ENCODE data around the gene TMPRSS2.

TMPRSS2 gene

DNA sequence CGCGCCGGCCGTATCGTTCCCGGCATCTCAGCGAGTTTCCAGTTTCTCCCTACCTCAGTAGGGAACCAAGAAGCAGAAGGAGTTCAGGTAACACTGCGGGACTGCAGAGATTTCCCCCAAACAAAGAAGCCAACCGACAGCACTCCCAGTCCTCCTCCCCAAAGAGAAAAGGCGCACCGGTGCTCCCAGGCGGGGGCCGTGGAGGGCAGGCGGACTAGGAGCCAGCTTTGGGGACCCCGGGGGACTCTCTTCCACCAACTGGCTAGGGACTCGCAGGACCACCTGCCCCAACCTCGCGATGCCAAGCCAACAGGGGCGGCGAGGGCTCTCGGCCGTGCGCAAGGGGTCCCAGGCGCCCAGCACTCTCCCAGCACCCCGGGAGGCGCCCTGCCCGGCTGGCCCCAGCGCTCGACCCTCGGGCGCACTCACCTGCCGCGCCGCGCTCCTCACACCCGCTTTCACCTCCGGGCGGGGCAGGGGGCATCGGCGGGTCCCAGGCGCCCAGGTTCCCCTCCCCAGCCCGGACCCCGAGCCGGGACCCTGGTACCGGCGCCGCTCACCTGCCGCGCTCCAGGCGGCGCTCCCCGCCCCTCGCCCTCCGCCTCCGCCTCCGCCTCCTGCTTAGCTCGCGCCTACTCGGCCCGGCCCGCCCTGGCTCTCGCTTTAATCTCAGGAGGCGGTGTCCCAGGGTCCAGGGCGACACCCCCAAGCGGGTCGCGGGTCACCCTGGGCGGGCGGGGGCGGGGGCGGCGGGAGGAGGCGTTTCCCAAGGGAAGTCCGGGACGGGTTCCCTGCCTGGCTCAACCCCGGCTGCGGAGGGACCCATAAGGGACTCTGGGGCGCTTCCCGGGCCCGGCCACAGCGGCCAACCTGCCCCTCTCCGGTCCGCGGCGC lies at the start of gene TMPRSS2:
Gene TMPRSS2 (minus strand): TSS at position 638 of the 894 bp plus-strand sequence. CDS start 10,025 bp downstream, outside the sequence.
- ATAC-seq = no peak; the same call in 2 of the 3 replicates
- TF ChIP-seq PPARA (CRISPR knock-in tag; IDR thresholded peaks at IDR 0.05; ENCODE audit: borderline replicate concordance) (no peak), OSR1 (CRISPR knock-in tag; IDR thresholded peaks at IDR 0.05) (no peak), SNAI2 (CRISPR knock-in tag; IDR thresholded peaks at IDR 0.05) (no peak), ZNF8 (CRISPR knock-in tag; IDR thresholded peaks at IDR 0.05) (no peak), ZFP30 (CRISPR knock-in tag; IDR thresholded peaks at IDR 0.05) (no peak), TOX (CRISPR knock-in tag; IDR thresholded peaks at IDR 0.05; ENCODE audit: borderline replicate concordance) (no peak), RARB (CRISPR knock-in tag; IDR thresholded peaks at IDR 0.05) (no peak), TCF4 (CRISPR knock-in tag; IDR thresholded peaks at IDR 0.05; ENCODE audit: borderline replicate concordance) (no peak), ARNTL (CRISPR knock-in tag; IDR thresholded peaks at IDR 0.05; ENCODE audit: borderline replicate concordance, low read depth) (no peak), ZFP3 (CRISPR knock-in tag; IDR thresholded peaks at IDR 0.05) (no peak), GLIS3 (CRISPR knock-in tag; IDR thresholded peaks at IDR 0.05) (no peak), ESRRG (CRISPR knock-in tag; IDR thresholded peaks at IDR 0.05) (no peak), ZC3H10 (CRISPR knock-in tag; IDR thresholded peaks at IDR 0.05) (no peak), ZNF70 (CRISPR knock-in tag; IDR thresholded peaks at IDR 0.05) (no peak), ZNF565 (CRISPR knock-in tag; conservative IDR thresholded peaks at IDR 0.05; ENCODE audit: low read depth) (no peak)
- TF ChIP-seq, protein P1, sequence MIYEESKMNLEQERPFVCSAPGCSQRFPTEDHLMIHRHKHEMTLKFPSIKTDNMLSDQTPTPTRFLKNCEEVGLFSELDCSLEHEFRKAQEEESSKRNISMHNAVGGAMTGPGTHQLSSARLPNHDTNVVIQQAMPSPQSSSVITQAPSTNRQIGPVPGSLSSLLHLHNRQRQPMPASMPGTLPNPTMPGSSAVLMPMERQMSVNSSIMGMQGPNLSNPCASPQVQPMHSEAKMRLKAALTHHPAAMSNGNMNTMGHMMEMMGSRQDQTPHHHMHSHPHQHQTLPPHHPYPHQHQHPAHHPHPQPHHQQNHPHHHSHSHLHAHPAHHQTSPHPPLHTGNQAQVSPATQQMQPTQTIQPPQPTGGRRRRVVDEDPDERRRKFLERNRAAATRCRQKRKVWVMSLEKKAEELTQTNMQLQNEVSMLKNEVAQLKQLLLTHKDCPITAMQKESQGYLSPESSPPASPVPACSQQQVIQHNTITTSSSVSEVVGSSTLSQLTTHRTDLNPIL (CRISPR knock-in tag; IDR thresholded peaks at IDR 0.05; ENCODE audit: low read depth) = no peak
- TF ChIP-seq, protein P2, sequence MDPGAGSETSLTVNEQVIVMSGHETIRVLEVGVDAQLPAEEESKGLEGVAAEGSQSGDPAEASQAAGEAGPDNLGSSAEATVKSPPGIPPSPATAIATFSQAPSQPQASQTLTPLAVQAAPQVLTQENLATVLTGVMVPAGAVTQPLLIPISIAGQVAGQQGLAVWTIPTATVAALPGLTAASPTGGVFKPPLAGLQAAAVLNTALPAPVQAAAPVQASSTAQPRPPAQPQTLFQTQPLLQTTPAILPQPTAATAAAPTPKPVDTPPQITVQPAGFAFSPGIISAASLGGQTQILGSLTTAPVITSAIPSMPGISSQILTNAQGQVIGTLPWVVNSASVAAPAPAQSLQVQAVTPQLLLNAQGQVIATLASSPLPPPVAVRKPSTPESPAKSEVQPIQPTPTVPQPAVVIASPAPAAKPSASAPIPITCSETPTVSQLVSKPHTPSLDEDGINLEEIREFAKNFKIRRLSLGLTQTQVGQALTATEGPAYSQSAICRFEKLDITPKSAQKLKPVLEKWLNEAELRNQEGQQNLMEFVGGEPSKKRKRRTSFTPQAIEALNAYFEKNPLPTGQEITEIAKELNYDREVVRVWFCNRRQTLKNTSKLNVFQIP (CRISPR knock-in tag; IDR thresholded peaks at IDR 0.05; ENCODE audit: borderline replicate concordance, low read depth) = no peak
- TF ChIP-seq, protein P3, sequence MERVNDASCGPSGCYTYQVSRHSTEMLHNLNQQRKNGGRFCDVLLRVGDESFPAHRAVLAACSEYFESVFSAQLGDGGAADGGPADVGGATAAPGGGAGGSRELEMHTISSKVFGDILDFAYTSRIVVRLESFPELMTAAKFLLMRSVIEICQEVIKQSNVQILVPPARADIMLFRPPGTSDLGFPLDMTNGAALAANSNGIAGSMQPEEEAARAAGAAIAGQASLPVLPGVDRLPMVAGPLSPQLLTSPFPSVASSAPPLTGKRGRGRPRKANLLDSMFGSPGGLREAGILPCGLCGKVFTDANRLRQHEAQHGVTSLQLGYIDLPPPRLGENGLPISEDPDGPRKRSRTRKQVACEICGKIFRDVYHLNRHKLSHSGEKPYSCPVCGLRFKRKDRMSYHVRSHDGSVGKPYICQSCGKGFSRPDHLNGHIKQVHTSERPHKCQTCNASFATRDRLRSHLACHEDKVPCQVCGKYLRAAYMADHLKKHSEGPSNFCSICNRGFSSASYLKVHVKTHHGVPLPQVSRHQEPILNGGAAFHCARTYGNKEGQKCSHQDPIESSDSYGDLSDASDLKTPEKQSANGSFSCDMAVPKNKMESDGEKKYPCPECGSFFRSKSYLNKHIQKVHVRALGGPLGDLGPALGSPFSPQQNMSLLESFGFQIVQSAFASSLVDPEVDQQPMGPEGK (CRISPR knock-in tag; IDR thresholded peaks at IDR 0.05; ENCODE audit: borderline replicate concordance) = no peak
- TF ChIP-seq, protein P4, sequence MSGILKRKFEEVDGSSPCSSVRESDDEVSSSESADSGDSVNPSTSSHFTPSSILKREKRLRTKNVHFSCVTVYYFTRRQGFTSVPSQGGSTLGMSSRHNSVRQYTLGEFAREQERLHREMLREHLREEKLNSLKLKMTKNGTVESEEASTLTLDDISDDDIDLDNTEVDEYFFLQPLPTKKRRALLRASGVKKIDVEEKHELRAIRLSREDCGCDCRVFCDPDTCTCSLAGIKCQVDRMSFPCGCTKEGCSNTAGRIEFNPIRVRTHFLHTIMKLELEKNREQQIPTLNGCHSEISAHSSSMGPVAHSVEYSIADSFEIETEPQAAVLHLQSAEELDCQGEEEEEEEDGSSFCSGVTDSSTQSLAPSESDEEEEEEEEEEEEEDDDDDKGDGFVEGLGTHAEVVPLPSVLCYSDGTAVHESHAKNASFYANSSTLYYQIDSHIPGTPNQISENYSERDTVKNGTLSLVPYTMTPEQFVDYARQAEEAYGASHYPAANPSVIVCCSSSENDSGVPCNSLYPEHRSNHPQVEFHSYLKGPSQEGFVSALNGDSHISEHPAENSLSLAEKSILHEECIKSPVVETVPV (CRISPR knock-in tag; IDR thresholded peaks at IDR 0.05) = no peak
- TF ChIP-seq, protein P5, sequence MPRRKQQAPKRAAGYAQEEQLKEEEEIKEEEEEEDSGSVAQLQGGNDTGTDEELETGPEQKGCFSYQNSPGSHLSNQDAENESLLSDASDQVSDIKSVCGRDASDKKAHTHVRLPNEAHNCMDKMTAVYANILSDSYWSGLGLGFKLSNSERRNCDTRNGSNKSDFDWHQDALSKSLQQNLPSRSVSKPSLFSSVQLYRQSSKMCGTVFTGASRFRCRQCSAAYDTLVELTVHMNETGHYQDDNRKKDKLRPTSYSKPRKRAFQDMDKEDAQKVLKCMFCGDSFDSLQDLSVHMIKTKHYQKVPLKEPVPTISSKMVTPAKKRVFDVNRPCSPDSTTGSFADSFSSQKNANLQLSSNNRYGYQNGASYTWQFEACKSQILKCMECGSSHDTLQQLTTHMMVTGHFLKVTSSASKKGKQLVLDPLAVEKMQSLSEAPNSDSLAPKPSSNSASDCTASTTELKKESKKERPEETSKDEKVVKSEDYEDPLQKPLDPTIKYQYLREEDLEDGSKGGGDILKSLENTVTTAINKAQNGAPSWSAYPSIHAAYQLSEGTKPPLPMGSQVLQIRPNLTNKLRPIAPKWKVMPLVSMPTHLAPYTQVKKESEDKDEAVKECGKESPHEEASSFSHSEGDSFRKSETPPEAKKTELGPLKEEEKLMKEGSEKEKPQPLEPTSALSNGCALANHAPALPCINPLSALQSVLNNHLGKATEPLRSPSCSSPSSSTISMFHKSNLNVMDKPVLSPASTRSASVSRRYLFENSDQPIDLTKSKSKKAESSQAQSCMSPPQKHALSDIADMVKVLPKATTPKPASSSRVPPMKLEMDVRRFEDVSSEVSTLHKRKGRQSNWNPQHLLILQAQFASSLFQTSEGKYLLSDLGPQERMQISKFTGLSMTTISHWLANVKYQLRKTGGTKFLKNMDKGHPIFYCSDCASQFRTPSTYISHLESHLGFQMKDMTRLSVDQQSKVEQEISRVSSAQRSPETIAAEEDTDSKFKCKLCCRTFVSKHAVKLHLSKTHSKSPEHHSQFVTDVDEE (CRISPR knock-in tag; IDR thresholded peaks at IDR 0.05) = no peak

DNA sequence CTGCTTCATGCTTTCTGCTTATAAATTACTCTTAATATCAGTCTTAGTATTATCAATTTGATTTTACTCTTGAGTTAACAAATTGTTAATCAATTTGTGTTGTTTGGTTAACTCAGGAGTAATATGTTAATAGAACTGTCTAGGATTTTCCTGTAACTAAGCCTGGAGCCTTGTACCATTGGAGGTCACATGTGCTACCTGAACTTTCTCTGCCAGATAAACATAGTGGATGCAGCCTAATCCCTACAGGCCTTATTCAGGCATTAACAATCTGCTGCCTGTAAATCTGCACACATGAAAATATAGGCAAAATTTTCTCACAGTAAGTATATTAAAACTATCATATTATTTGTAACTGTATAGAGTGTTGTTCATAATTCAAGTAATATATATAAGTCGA lies 47.1 kb upstream of the TMPRSS2 start:
- no peak for ATAC-seq
- TF ChIP-seq, protein P4 (CRISPR knock-in tag; IDR thresholded peaks at IDR 0.05) = no peak
- TF ChIP-seq CSDC2 (CRISPR knock-in tag; IDR thresholded peaks at IDR 0.05) (no peak), ZFP3 (CRISPR knock-in tag; IDR thresholded peaks at IDR 0.05) (no peak), SNAI2 (CRISPR knock-in tag; IDR thresholded peaks at IDR 0.05) (no peak), ZFP30 (CRISPR knock-in tag; IDR thresholded peaks at IDR 0.05) (no peak), BACH2 (CRISPR knock-in tag; IDR thresholded peaks at IDR 0.05; ENCODE audit: borderline replicate concordance) (no peak), RARB (CRISPR knock-in tag; IDR thresholded peaks at IDR 0.05) (no peak), ZNF70 (CRISPR knock-in tag; IDR thresholded peaks at IDR 0.05) (no peak), TOX (CRISPR knock-in tag; IDR thresholded peaks at IDR 0.05; ENCODE audit: borderline replicate concordance) (no peak), PPARA (CRISPR knock-in tag; IDR thresholded peaks at IDR 0.05; ENCODE audit: borderline replicate concordance) (no peak), ZNF8 (CRISPR knock-in tag; IDR thresholded peaks at IDR 0.05) (no peak), ISL1 (CRISPR knock-in tag; IDR thresholded peaks at IDR 0.05) (no peak), ARNTL (CRISPR knock-in tag; IDR thresholded peaks at IDR 0.05; ENCODE audit: borderline replicate concordance, low read depth) (no peak), OSR1 (CRISPR knock-in tag; IDR thresholded peaks at IDR 0.05) (no peak), ESRRG (CRISPR knock-in tag; IDR thresholded peaks at IDR 0.05) (no peak)
- TF ChIP-seq, protein P1 (CRISPR knock-in tag; IDR thresholded peaks at IDR 0.05; ENCODE audit: low read depth) = no peak
- TF ChIP-seq, protein P3 (CRISPR knock-in tag; IDR thresholded peaks at IDR 0.05; ENCODE audit: borderline replicate concordance) = no peak

All from SK-N-SH treated with all-trans-retinoic acid at 6 μM for 48 hours (cell line).